Measurements from ENCODE around the gene ATXN7L1.

ATXN7L1 gene

DNA sequence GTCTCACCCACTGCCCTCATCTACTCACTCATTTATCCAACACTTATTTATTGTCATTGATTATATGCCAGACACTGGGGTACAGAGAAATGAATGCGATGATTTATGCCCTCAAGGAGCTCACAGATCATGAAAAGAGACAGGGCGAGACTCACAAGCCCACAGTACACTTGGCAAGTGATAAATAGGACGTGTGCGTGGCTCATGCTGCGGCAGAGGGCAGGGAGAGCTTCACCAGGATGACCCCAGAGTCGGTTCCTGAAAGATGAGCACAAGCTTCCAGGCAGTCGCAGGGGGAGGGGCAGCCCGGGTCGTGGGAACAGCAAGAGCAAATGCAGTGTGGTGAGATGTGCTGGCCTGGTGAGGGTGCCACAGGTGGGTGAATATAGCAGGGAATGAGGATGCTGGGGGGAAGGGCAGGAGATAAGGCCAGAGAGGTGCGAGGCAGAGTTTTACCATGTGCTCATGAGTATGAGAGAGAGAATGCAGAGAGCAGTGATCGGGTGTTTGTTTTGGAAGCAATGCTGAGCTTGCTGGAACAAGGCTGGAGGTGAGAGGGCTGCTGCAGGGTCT is 70.9 kb downstream of the ATXN7L1 start:
- TF ChIP-seq SNAI2 (CRISPR knock-in tag; IDR thresholded peaks at IDR 0.05) (no peak), ZFP3 (CRISPR knock-in tag; IDR thresholded peaks at IDR 0.05) (no peak), BACH2 (CRISPR knock-in tag; IDR thresholded peaks at IDR 0.05; ENCODE audit: borderline replicate concordance) (no peak)
- TF ChIP-seq, protein P1, sequence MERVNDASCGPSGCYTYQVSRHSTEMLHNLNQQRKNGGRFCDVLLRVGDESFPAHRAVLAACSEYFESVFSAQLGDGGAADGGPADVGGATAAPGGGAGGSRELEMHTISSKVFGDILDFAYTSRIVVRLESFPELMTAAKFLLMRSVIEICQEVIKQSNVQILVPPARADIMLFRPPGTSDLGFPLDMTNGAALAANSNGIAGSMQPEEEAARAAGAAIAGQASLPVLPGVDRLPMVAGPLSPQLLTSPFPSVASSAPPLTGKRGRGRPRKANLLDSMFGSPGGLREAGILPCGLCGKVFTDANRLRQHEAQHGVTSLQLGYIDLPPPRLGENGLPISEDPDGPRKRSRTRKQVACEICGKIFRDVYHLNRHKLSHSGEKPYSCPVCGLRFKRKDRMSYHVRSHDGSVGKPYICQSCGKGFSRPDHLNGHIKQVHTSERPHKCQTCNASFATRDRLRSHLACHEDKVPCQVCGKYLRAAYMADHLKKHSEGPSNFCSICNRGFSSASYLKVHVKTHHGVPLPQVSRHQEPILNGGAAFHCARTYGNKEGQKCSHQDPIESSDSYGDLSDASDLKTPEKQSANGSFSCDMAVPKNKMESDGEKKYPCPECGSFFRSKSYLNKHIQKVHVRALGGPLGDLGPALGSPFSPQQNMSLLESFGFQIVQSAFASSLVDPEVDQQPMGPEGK (CRISPR knock-in tag; IDR thresholded peaks at IDR 0.05; ENCODE audit: borderline replicate concordance), result no peak
- ATAC-seq, result no peak

DNA sequence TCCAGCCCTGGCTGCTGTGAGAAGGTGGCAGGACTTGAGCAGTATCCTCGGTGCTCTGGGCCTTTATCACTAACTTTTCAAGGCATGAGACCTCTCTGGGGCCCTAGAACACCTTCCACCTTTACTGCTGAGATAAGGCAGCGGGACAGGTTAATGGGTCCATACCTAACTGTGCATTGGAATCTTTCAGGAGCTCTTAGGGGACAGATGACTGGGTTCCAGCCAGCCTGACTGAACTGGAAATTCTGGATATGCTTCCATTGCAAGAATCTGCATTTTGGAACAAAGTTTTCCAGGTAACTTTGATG is 73.0 kb downstream of the ATXN7L1 start:
- ATAC-seq, result no peak
- no peak for TF ChIP-seq GLIS3 (CRISPR knock-in tag; IDR thresholded peaks at IDR 0.05)

DNA sequence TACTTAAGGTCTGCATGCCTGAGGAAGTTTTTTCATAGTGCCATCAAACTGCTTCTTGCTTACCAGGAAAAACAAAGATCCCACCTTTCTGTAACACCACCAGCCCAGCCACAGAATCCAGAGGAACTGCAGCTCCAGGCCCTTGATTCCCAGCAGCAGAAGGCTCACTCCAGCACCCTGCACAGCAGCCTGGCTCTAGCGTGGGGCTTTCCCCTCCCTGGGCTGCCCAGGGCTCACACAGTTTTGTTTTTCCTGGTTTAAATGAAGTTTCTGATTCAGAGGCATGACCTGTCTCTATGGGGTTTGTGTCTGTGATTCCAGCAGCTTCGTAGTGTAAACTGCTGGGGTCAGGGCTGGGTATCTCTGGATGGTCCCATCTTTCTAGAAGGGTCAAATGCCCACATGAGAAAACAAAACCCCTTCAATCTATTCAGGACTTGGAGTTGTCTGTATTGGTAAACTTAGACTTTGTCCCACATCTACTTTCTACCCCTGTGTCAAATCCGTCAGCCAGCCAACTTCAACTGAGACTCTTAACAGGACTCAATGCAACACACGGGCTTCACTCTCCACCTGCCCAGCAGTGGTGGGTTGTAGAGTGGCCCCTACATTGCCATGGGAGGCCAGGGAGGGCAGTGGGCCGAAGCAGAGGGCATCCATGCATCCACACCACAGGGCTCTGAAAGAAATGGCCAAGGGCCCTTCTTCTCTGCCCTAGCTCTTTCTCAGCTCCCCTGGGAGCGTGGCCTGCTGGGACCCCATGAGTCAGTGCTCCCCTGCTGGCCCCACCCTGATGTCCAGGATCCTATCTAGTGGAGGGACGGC is 73.6 kb downstream of the ATXN7L1 start:
- peak; percentile 8; the same call in 1 of the 3 replicates for ATAC-seq
- no peak for TF ChIP-seq TOX (CRISPR knock-in tag; IDR thresholded peaks at IDR 0.05; ENCODE audit: borderline replicate concordance)
- TF ChIP-seq, protein P2, sequence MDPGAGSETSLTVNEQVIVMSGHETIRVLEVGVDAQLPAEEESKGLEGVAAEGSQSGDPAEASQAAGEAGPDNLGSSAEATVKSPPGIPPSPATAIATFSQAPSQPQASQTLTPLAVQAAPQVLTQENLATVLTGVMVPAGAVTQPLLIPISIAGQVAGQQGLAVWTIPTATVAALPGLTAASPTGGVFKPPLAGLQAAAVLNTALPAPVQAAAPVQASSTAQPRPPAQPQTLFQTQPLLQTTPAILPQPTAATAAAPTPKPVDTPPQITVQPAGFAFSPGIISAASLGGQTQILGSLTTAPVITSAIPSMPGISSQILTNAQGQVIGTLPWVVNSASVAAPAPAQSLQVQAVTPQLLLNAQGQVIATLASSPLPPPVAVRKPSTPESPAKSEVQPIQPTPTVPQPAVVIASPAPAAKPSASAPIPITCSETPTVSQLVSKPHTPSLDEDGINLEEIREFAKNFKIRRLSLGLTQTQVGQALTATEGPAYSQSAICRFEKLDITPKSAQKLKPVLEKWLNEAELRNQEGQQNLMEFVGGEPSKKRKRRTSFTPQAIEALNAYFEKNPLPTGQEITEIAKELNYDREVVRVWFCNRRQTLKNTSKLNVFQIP (CRISPR knock-in tag; IDR thresholded peaks at IDR 0.05; ENCODE audit: borderline replicate concordance, low read depth), result no peak
- no peak for TF ChIP-seq RARB (CRISPR knock-in tag; IDR thresholded peaks at IDR 0.05)
- TF ChIP-seq, protein P1 (CRISPR knock-in tag; IDR thresholded peaks at IDR 0.05; ENCODE audit: borderline replicate concordance), result no peak
- no peak for TF ChIP-seq OSR1 (CRISPR knock-in tag; IDR thresholded peaks at IDR 0.05)
- TF ChIP-seq CSDC2 (CRISPR knock-in tag; IDR thresholded peaks at IDR 0.05), result no peak
- no peak for TF ChIP-seq SNAI2 (CRISPR knock-in tag; IDR thresholded peaks at IDR 0.05)
- no peak for TF ChIP-seq BACH2 (CRISPR knock-in tag; IDR thresholded peaks at IDR 0.05; ENCODE audit: borderline replicate concordance)
- no peak for TF ChIP-seq ARNTL (CRISPR knock-in tag; IDR thresholded peaks at IDR 0.05; ENCODE audit: borderline replicate concordance, low read depth)
- no peak for TF ChIP-seq GLIS3 (CRISPR knock-in tag; IDR thresholded peaks at IDR 0.05)
- TF ChIP-seq, protein P3, sequence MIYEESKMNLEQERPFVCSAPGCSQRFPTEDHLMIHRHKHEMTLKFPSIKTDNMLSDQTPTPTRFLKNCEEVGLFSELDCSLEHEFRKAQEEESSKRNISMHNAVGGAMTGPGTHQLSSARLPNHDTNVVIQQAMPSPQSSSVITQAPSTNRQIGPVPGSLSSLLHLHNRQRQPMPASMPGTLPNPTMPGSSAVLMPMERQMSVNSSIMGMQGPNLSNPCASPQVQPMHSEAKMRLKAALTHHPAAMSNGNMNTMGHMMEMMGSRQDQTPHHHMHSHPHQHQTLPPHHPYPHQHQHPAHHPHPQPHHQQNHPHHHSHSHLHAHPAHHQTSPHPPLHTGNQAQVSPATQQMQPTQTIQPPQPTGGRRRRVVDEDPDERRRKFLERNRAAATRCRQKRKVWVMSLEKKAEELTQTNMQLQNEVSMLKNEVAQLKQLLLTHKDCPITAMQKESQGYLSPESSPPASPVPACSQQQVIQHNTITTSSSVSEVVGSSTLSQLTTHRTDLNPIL (CRISPR knock-in tag; IDR thresholded peaks at IDR 0.05; ENCODE audit: low read depth), result no peak
- no peak for TF ChIP-seq ZFP30 (CRISPR knock-in tag; IDR thresholded peaks at IDR 0.05)
- TF ChIP-seq, protein P4, sequence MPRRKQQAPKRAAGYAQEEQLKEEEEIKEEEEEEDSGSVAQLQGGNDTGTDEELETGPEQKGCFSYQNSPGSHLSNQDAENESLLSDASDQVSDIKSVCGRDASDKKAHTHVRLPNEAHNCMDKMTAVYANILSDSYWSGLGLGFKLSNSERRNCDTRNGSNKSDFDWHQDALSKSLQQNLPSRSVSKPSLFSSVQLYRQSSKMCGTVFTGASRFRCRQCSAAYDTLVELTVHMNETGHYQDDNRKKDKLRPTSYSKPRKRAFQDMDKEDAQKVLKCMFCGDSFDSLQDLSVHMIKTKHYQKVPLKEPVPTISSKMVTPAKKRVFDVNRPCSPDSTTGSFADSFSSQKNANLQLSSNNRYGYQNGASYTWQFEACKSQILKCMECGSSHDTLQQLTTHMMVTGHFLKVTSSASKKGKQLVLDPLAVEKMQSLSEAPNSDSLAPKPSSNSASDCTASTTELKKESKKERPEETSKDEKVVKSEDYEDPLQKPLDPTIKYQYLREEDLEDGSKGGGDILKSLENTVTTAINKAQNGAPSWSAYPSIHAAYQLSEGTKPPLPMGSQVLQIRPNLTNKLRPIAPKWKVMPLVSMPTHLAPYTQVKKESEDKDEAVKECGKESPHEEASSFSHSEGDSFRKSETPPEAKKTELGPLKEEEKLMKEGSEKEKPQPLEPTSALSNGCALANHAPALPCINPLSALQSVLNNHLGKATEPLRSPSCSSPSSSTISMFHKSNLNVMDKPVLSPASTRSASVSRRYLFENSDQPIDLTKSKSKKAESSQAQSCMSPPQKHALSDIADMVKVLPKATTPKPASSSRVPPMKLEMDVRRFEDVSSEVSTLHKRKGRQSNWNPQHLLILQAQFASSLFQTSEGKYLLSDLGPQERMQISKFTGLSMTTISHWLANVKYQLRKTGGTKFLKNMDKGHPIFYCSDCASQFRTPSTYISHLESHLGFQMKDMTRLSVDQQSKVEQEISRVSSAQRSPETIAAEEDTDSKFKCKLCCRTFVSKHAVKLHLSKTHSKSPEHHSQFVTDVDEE (CRISPR knock-in tag; IDR thresholded peaks at IDR 0.05), result no peak
- no peak for TF ChIP-seq ESRRG (CRISPR knock-in tag; IDR thresholded peaks at IDR 0.05)
- TF ChIP-seq ZNF70 (CRISPR knock-in tag; IDR thresholded peaks at IDR 0.05), result no peak
- TF ChIP-seq, protein P5, sequence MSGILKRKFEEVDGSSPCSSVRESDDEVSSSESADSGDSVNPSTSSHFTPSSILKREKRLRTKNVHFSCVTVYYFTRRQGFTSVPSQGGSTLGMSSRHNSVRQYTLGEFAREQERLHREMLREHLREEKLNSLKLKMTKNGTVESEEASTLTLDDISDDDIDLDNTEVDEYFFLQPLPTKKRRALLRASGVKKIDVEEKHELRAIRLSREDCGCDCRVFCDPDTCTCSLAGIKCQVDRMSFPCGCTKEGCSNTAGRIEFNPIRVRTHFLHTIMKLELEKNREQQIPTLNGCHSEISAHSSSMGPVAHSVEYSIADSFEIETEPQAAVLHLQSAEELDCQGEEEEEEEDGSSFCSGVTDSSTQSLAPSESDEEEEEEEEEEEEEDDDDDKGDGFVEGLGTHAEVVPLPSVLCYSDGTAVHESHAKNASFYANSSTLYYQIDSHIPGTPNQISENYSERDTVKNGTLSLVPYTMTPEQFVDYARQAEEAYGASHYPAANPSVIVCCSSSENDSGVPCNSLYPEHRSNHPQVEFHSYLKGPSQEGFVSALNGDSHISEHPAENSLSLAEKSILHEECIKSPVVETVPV (CRISPR knock-in tag; IDR thresholded peaks at IDR 0.05), result no peak
- no peak for TF ChIP-seq ZC3H10 (CRISPR knock-in tag; IDR thresholded peaks at IDR 0.05)
- TF ChIP-seq ZNF8 (CRISPR knock-in tag; IDR thresholded peaks at IDR 0.05), result no peak
- no peak for TF ChIP-seq TCF4 (CRISPR knock-in tag; IDR thresholded peaks at IDR 0.05; ENCODE audit: borderline replicate concordance)
